Esophagus mucosa (tissue), 1 donor: ENCODE data around the gene IZUMO4. TPM values are rescaled to one million over a fixed set of nuclear protein-coding genes. Genes with fewer than 3 reads are reported as not detected.

Source experiments
- ATAC-seq: fragments of 200-7000 bp; cut with Tn5 transposase; one replicate; pipeline ENCODE4 v1.9.1; 2020
- total RNA-seq: library from RNA; stranded (reverse); gene quantifications from one replicate; pipeline ENCODE4 v1.2.4, GENCODE V29; 2023
- donor health status: DM: yes; HTN: yes; CAD: no.

IZUMO4 gene
- total RNA-seq, 1 donor from 2014 or later = 4.7 TPM

GRCh38 chr19:2110822-2111221 lies 14.1 kb downstream of the IZUMO4 start:
- no peak for ATAC-seq

GRCh38 chr19:2111425-2111824 lies 14.7 kb downstream of the IZUMO4 start:
- ATAC-seq = no peak

GRCh38 chr19:2111886-2112285 lies 15.2 kb downstream of the IZUMO4 start:
- ATAC-seq = no peak

DNA sequence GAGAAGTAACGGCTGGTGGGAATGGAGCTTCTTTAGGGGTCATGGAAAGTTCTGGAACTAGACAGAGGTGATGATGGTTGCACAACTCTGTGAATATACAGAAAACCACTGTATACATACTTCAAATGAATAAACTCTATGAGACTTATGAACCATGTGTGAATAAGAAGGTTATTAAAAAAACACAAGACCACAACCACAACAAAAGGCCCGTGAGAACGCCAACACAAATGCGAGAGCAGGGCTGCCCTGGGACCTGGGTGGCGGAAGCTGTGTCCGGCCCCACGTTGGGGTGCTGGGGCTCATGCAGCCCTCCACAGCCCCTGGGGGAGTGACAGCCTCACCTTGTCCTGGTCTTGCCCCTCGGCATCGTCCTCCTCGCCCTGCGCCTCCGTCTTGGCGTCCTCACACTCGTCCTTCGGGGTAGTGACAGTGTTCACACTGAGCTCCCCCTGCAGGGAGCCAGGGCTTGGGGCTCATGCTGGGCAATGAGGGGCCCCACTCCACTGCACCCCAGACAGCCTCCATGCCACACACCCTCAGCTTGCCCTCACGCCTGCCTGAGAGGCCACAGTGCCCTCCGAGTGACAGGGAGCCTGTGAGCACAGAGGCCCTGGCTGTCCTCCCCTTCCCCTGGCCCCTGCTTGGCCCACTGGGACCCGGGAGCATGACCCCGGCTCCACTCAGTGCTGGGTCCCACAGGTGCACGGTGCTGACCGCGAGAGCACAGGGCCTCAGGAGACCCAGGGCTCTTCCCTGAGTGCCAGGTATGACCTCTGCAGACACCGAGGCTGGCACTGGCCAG lies 16.0 kb downstream of the IZUMO4 start:
- no peak for ATAC-seq

- ATAC-seq = peak; percentile 56
Observed at GRCh38 chr19:2113439-2114211, 16.9 kb downstream of the IZUMO4 start.

- ATAC-seq = no peak
Observed at GRCh38 chr19:2114218-2114617, 17.5 kb downstream of the IZUMO4 start.

DNA sequence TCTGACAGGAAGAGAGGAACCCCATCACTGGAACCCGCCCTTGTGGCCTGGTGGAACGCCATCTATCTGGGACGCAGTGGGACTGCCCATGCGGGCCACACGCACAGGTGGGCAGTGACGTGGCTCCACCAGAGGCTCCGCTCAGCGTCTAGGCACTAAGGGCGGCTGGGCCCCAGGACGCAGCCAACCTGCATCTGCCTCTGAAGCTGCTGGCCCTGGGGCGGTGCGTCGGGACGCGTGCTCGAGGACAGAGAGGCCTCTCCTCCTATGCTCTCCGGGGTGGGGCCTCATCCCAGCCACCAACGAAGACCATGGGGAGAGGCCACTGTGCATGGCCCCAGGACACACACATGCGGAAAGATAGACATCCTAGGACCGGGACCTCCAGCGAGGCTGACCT lies 18.1 kb downstream of the IZUMO4 start:
- no peak for ATAC-seq

DNA sequence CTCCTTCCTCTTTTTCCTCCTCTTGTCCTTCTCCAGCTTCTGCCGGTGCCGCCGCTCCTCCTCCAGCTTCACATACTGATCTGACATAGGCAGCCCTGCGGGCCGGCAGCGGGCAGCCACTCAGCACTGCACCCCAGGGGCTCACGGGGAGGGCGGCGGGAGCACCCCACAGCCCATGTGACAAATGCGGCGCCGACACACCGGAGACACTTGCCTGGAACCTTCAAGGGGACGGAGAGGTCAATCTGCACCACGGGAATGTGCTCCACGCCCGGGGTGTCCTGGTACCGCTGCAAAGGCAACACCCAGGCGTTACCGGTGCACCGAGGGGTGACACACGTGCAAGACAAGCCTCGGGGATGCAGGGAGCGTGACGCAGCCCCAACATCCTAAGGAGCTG lies 18.6 kb downstream of the IZUMO4 start:
- no peak for ATAC-seq

DNA sequence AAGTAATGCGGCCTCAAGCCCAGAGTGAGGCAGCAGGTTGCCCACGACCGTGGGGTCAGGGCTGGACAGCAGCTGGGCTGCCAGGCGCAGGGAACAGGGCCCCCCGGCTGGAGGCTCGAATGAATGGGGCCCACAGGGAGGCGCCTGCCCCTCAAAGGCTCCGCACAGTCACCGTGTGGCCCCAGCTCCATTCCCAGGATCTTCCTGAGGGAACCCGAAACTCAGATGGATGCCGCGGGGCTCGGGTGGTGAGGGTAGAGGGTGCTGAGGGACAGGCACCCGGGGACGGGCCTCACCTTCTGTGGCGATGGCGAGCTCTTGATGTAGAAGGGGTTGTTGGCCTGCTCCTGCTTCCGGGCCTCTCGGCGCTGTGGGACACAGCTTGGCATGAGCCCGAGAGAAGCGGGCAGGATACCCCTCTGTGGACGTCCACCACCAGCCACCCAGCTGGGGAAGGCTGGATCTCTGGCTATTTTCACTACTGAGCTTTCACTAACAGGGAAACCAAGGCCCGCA lies 19.3 kb downstream of the IZUMO4 start:
- no peak for ATAC-seq

DNA sequence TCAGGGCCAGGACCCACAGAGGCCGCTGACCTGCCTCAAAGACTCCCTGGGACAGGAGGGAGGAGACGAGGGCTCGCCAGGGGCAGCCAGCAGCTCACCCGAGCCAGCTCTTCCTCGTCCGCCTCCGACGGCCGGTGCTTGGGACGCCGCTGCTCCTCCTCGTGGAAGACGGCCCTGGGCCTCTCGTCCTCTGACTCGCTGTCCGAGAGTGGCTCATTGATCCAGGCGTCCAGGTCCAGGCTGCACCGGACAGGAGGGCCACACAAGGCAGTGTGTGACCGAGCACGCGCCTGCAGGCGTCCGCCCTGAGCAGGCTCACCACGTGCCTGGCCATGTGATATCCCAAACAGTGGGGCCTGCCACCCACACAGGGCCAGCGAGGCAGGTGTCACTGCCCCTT lies 19.8 kb downstream of the IZUMO4 start:
- no peak for ATAC-seq

- ATAC-seq = no peak
Observed at GRCh38 chr19:2117215-2117960, 20.7 kb downstream of the IZUMO4 start.

DNA sequence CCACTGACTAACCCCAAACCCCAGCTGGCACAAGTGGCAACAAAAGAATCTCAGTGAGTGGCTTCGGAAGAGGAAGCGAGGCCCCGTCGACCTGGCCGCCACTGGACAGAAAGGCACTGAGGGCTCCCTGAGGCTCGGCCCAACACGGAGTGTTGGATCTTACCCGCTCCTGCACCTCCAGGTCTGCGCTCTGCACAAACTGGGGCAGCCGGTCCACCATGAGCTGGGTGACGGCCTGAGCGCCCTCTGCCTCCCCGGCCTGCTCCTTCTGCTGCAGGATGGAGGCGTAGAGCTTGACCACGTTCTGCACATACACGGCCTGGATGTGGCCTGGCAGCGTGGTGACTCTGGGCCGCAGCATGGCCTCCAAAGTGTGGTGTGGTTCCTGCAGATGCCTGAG lies 21.7 kb downstream of the IZUMO4 start:
- no peak for ATAC-seq

DNA sequence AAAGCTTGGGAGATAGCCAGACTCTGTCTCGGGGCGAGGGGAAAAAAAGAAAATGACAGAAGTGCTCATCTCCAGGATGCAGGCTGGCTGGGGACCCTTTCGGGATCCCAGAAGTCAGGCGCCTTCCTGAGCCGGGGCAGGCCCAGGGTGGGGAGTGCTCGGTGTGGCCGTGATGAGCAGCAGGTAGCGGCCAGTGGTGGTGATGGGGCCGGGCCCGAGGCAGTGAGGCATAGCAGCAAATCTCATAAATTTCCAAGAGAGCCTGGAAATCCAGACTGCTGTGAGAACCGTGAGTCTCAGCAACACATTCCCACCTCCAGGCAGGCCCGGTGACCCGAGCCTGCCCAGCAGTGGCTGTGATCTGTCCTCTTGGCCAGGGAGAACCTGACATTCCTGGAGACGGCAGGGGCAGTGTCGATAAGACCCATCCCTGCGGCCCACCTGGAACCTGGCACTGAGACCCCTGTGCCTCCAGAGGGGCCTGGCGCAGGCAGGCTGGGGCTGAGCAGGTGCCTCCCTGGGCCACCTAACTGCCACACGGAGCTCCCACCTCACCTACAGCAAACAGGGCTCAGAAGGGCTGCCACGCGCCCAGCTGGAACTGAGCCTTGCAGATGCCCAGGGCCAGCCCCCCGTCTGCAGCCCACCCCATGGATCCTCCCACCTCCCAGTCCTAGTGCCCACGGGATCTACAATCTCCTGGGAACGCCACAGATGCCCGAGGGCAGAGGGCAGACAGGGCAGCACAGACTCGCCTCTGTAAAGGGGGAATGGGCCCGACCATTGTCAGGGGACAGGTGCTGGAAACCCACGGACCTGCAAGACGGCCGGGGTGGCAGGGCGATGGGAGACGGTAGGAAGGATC lies 23.4 kb downstream of the IZUMO4 start:
- ATAC-seq = no peak

GRCh38 chr19:2120821-2121220 lies 24.1 kb downstream of the IZUMO4 start:
- no peak for ATAC-seq

DNA sequence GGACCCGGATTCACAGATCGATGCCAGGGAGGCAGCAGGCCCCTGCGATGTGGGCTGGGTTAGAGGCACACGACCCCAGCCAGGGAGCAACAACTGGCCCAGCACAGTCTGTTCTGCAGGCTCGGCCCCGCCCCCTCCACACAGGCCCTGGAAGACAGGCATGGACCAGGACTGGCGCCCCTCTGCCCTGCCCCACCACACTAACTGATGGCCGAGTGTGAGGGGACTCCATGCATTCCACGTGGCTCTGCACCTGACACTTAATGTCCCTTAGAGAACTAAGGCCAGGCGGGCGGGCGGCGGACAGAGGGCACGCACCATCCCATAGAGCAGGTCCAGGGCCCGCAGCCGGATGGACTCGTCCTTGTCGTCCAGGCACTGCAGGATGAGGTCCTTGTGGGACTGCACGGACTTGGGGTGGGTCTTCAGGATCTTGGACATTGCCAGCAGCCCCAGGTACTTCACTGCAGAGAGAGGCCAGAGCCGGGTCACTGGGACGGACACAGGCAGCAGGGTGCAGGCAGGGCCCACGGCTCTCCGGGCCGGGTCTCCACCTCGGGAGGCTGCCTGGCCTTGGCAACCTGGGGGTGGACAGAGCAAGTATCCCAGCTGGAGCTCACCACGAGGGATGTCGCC lies 24.8 kb downstream of the IZUMO4 start:
- no peak for ATAC-seq

GRCh38 chr19:2122251-2122650 lies 25.5 kb downstream of the IZUMO4 start:
- ATAC-seq = no peak

- ATAC-seq = no peak
Observed at GRCh38 chr19:2122982-2123381, 26.3 kb downstream of the IZUMO4 start.

- ATAC-seq = no peak
Observed at GRCh38 chr19:2123682-2124387, 27.1 kb downstream of the IZUMO4 start.

- ATAC-seq = no peak
Observed at GRCh38 chr19:2126879-2127518, 30.3 kb downstream of the IZUMO4 start.

DNA sequence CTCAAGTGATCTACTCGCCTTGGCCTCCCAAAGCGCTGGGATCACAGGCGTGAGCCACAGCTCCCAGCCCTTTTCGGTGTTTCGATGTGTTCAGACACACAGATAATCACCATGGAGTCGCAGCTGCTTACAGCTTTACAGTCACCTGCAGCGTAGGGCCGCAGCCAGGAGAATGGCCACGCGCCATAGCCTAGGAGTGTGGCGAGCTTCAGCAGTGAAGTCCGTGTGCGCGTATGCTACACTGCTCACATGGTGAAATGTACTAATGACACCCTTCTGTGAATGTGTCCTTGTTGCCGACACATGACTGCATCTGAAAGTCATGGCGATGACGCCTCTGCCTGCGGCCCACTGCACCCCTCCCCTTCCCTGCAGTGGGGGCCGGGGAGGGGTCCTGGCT lies 31.0 kb downstream of the IZUMO4 start:
- no peak for ATAC-seq
